Measurements from ENCODE around the gene CFAP74.

The CFAP74 gene

DNA sequence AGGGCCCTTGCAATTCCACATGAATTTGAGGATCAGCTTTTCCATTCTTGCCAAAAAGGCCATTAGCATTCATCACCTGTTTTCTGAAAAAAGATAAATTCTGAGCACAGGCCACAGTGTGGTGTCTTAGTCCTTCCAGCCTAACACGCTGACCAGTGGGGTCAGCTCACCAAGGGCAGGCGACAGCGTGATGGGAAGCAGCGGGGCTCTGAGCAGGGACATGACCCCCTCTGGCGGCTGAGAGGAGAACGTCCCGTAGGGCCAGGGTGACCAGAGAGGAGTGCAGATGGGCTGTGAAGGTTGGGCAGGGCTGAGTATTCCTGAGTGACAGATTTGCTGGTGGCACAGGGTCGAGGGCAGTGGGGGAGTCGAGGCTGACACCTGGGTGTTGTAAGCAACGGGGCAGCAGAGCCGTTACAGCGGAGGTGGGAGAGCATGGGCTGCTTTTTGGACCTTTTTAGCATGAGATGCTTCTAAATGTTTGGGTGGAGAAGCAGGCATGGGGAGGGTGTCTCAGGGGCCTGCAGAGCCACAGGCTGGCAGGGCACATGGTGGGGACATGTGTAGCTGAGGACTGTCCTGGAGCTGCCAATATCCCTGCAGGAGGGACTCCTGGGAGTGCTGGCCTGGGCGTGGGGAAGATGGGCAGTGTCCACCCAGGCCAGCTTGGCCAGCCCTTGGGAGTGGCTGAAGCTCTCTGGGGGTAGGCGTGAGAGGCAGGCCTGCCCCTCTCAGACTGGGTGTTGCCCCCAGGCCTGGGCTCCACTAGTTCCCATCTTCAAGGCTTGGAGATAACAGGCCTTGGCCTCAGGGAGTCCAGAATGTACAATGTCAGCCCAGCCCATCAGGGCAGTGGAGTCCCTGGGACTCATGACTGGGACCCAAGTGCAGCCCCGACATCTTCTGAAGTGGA is 97.1 kb downstream of the CFAP74 start:
- peak overlapping the region in 1 of 2 donors; percentile 0 for H3K27ac ChIP-seq
- no peak overlapping the region for H3K4me3 ChIP-seq
- TF ChIP-seq, protein P1, sequence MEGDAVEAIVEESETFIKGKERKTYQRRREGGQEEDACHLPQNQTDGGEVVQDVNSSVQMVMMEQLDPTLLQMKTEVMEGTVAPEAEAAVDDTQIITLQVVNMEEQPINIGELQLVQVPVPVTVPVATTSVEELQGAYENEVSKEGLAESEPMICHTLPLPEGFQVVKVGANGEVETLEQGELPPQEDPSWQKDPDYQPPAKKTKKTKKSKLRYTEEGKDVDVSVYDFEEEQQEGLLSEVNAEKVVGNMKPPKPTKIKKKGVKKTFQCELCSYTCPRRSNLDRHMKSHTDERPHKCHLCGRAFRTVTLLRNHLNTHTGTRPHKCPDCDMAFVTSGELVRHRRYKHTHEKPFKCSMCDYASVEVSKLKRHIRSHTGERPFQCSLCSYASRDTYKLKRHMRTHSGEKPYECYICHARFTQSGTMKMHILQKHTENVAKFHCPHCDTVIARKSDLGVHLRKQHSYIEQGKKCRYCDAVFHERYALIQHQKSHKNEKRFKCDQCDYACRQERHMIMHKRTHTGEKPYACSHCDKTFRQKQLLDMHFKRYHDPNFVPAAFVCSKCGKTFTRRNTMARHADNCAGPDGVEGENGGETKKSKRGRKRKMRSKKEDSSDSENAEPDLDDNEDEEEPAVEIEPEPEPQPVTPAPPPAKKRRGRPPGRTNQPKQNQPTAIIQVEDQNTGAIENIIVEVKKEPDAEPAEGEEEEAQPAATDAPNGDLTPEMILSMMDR (IDR thresholded peaks at IDR 0.05): peak; percentile 79
- DNase-seq (ENCODE audit: low spot score): peak; percentile 86

DNA sequence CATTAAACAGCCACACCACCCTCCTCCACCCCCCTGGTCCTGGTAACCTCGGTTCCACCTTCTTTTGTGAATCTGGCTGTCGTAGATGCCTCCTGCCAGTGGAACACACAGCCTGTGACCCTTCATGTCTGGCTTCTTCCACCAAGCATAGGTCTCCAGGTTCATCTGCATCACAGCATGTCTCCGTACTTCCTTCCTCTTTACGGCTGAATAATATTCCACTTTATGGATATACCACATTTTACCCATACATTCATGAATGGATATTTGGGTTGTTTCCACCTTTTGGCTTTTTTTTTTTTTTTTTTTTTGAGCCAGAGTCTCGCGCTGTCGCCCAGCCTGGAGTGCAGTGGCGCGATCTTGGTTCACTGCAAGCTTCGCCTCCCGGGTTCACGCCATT is 100.4 kb downstream of the CFAP74 start:
- DNase-seq (ENCODE audit: low spot score): no peak
- Histone ChIP-seq H3K27ac (no peak overlapping the region), H3K4me3 (no peak overlapping the region)
- TF ChIP-seq, protein P1 (IDR thresholded peaks at IDR 0.05): no peak

DNA sequence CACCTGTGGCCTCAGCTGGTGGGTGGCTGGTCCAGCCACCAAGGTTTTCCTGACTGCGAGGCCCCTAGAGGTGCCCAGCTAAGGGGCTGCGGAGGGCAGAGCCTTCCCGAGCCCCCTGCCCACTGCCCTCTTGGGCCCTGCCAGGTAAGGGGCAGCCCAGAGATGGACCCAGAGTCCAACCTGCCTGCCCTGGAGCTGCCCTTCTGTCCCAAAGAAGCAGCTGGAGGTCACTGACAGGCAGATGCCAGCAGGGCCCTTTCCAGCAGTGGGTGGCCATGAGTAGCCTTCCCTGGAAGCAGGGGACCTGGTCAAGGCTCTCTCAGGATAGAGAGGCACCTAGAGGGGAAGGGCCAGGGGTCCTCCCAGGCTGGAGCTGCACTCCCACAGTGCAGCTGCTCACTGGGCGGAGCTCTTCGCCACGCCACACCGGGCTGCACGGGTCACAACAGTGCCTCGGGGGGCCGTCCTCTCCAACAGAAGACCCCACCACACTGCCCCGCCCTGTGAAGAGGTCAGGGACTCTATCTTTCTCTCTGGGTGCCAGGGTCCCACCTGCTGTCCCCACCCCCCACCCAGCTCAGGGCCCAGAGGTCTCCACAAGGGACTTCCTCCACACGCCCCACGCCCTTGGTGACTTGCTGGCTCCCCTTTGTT is 101.8 kb downstream of the CFAP74 start:
- DNase-seq (ENCODE audit: low spot score): no peak
- no peak overlapping the region for H3K27ac ChIP-seq
- TF ChIP-seq, protein P1 (IDR thresholded peaks at IDR 0.05): no peak
- H3K4me3 ChIP-seq: no peak overlapping the region

DNA sequence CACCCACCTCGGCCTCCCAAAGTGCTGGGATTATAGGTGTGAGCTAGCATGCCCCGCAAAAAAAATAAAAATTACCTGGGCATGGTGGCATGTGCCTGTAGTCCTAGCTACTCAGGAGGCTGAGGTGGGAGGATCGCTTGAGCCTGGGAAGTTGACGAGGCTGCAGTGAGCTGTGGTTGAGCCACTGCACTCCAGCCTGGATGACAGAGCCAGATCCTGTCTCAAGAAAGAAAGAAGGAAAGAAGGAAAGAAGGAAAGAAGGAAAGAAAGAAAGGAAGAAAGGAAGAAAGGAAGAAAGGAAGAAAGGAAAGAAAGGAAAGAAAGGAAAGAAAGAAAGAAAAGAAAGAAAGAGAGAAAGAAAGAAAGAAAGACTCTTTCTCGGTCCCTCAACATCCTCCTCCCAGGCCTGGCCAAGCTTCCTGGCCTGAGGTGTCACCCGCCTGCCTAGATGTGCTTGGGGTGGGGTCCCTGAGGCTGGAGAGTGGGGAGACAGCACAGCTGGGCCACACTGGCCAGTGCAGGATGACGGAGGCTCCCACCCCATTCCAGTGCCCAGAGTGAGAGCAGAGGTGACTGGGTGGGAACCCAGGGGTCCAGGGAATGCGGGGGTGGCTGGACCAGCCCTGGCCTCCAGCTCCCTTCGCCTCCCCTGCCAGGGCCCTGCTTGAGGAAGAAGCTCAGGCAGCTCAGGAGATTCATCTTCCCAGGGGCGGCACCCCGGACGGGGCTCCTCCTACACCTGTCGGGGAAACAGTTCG is 102.5 kb downstream of the CFAP74 start:
- H3K27ac ChIP-seq: no peak overlapping the region
- TF ChIP-seq, protein P1 (IDR thresholded peaks at IDR 0.05): no peak
- no peak for DNase-seq (ENCODE audit: low spot score)

DNA sequence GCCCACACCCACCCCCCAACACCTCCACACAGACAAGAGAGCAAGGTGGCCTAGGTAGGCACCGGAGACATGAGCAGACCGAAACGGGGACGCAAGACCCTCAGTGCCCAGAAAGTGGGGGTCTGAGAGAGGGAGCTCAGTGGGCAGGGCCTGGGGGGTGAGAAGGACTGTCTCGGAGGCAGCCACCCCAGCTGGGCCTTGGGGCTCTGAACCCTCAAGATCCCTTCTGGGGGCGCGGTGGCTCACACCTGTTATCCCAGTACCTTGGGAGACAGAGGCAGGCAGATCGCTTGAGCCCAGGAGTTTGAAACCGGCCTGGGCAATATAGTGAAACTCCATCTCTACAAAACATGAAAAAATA is 103.6 kb downstream of the CFAP74 start:
- no peak overlapping the region for H3K4me3 ChIP-seq
- TF ChIP-seq, protein P1 (IDR thresholded peaks at IDR 0.05): no peak
- DNase-seq (ENCODE audit: low spot score): no peak
- no peak overlapping the region for H3K27ac ChIP-seq

More for the DNA sequence above, 102.5 kb downstream of the CFAP74 start:
- no peak overlapping the region for H3K4me3 ChIP-seq

DNA sequence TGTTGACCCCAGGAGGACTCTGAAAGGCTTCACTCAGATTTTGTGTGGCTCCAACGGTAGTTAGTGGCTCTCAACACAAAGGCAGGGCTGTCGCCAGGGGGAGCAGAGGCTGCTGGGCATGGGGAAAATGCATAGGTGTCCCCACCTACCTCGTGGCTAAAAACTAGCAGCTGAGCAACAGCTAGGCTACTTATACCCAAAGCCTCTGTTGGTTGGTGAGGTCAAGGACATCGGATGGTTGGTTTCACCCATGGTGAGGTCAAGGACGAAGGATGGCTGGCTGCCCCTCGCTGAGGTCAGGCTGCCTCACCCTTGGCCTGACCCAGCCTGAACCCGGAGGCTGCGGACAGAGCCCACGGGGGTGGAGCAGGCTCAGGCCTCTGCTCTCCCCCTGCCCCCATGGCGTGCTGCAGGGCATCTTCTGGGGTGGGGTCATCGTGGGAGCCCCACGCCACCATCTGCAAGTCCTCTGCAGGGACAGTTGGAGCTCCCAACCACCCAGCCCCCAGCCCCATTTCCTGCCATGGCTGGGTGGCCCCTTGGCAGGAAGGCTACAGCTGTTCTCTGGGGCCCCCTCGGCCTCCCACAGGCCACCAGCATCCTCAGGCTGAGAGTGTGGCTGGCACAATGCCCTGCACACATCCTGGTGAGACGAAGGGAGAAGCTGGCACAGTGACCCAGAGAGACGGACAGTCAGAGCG is 104.2 kb downstream of the CFAP74 start:
- Histone ChIP-seq H3K27ac (no peak overlapping the region), H3K4me3 (no peak overlapping the region)
- TF ChIP-seq, protein P1 (IDR thresholded peaks at IDR 0.05): no peak
- DNase-seq (ENCODE audit: low spot score): no peak

Data from coronary artery (tissue), 2 donors.